GM23338 (cell line): ENCODE measurements around the gene NTMT1. TPM values are rescaled to one million over a fixed set of nuclear protein-coding genes. Genes with fewer than 3 reads are reported as not detected.

Source experiments
- ATAC-seq: fragments of 200-7000 bp; cut with Tn5 transposase; 3 replicates; pipeline ENCODE4 v1.9.1; 2020
- DNase-seq: peaks from one replicate; pipeline ENCODE4 v3.0.0-alpha.2; 2015; ENCODE audit warnings: low spot score
- H2AFZ ChIP-seq: fragments of 200-600 bp; sonication (generic); 2 replicates; pipeline ENCODE4 v1.8.0; 2016; ENCODE audit warnings: antibody characterized with exemption, mild to moderate bottlenecking, moderate library complexity
- H3F3A ChIP-seq: fragments of 200-600 bp; sonication (generic); replicated peaks from 2 replicates; pipeline ENCODE4 v1.8.0; 2017; ENCODE audit warnings: antibody characterized with exemption, mixed run types, low read depth
- H3K27ac ChIP-seq: fragments of 200-600 bp; sonication (generic); 2 replicates; pipeline ENCODE4 v1.6.1; 2016; ENCODE audit warnings: low read depth
- H3K27me3 ChIP-seq: fragments of 200-600 bp; sonication (generic); 2 replicates; pipeline ENCODE4 v1.8.0; 2016; ENCODE audit warnings: mild to moderate bottlenecking, mixed run types, moderate library complexity; ENCODE audit not compliant: insufficient read depth
- H3K36me3 ChIP-seq: fragments of 200-600 bp; sonication (generic); 2 replicates; pipeline ENCODE4 v1.8.0; 2016; ENCODE audit warnings: mild to moderate bottlenecking; ENCODE audit not compliant: insufficient read depth
- H3K4me1 ChIP-seq: fragments of 200-600 bp; sonication (generic); 2 replicates; pipeline ENCODE4 v1.8.0; 2016; ENCODE audit warnings: mild to moderate bottlenecking, moderate library complexity; ENCODE audit not compliant: insufficient read depth
- H3K4me2 ChIP-seq: fragments of 200-600 bp; sonication (generic); 2 replicates; pipeline ENCODE4 v1.7.1; 2017; ENCODE audit warnings: mixed run types
- H3K4me3 ChIP-seq: fragments of 200-600 bp; sonication (generic); 2 replicates; pipeline ENCODE4 v1.6.1; 2016; ENCODE audit warnings: mixed run types
- H3K79me2 ChIP-seq: fragments of 200-600 bp; sonication (generic); replicated peaks from 2 replicates; pipeline ENCODE4 v1.8.0; 2017; ENCODE audit warnings: mild to moderate bottlenecking; ENCODE audit not compliant: insufficient read depth
- H3K9me2 ChIP-seq: fragments of 200-600 bp; sonication (generic); 2 replicates; pipeline ENCODE4 v1.8.0; 2017; ENCODE audit not compliant: insufficient read depth
- H4K20me1 ChIP-seq: fragments of 200-600 bp; sonication (generic); replicated peaks from 2 replicates; pipeline ENCODE4 v1.8.0; 2017; ENCODE audit warnings: mild to moderate bottlenecking; ENCODE audit not compliant: insufficient read depth
- H3K27ac Mint-ChIP-seq: 2 replicates; pipeline ENCODE4 v1.8.0; 2020; ENCODE audit warnings: inconsistent platforms, mild to moderate bottlenecking, moderate library complexity, mixed read lengths
- H3K27me3 Mint-ChIP-seq: 3 replicates; pipeline ENCODE4 v1.8.0; 2022; ENCODE audit warnings: low read depth, mild to moderate bottlenecking, moderate library complexity, mixed read lengths, inconsistent platforms; ENCODE audit not compliant: insufficient read depth, poor library complexity
- H3K36me3 Mint-ChIP-seq: 3 replicates; pipeline ENCODE4 v1.8.0; 2021; ENCODE audit warnings: low read depth, mild to moderate bottlenecking, inconsistent platforms, moderate library complexity, mixed read lengths
- H3K4me1 Mint-ChIP-seq: 3 replicates; pipeline ENCODE4 v1.8.0; 2020; ENCODE audit warnings: mild to moderate bottlenecking, inconsistent platforms, mixed read lengths
- H3K4me3 Mint-ChIP-seq: 3 replicates; pipeline ENCODE4 v1.8.0; 2021; ENCODE audit warnings: moderate library complexity, mild to moderate bottlenecking, inconsistent platforms, mixed read lengths
- H3K9me3 Mint-ChIP-seq: 3 replicates; pipeline ENCODE4 v1.8.0; 2020; ENCODE audit warnings: moderate library complexity, mild to moderate bottlenecking, inconsistent platforms, mixed read lengths
- CREB1 ChIP-seq: fragments of 250-450 bp; sonication (Bioruptor Pico); IDR thresholded peaks from 2 replicates; pipeline ENCODE4 v1.5.0; 2020; ENCODE audit warnings: low read depth, mild to moderate bottlenecking, moderate library complexity
- CTCF ChIP-seq, 2 experiments: fragments of 200-600 bp in 1 of 2; sonication (generic) in 1 of 2; conservative IDR thresholded peaks; 2 replicates each; pipeline versions ENCODE4 v1.5.1 to v1.6.1; 2016 to 2017; ENCODE audit warnings: antibody characterized with exemption in 2 of 2, low read depth in 2 of 2, mild to moderate bottlenecking in 2 of 2, moderate library complexity in 1 of 2
- ETS1 ChIP-seq: IDR thresholded peaks from 2 replicates; pipeline ENCODE4 v1.6.1; 2016; ENCODE audit warnings: antibody characterized with exemption
- EZH2 ChIP-seq: fragments of 200-600 bp; sonication (generic); IDR thresholded peaks from one replicate; pipeline ENCODE4 v1.8.0; 2017; ENCODE audit warnings: antibody characterized with exemption, mild to moderate bottlenecking, low read depth; ENCODE audit not compliant: unreplicated experiment
- POLR2AphosphoS5 ChIP-seq: IDR thresholded peaks from 2 replicates; pipeline ENCODE4 v1.6.1; 2016; ENCODE audit warnings: antibody characterized with exemption, low read depth
- REST ChIP-seq: IDR thresholded peaks from one replicate; pipeline ENCODE4 v1.6.1; 2018; ENCODE audit warnings: antibody characterized with exemption; ENCODE audit not compliant: unreplicated experiment
- ZNF114 ChIP-seq: fragments of 250-450 bp; sonication (Bioruptor Pico); IDR thresholded peaks from 2 replicates; pipeline ENCODE4 v1.5.0; 2020; ENCODE audit warnings: mild to moderate bottlenecking, moderate library complexity
- ZNF462 ChIP-seq: fragments of 250-450 bp; sonication (Bioruptor Pico); IDR thresholded peaks from 2 replicates; pipeline ENCODE4 v1.5.0; 2020; ENCODE audit warnings: mild to moderate bottlenecking, moderate library complexity
- polyA plus RNA-seq: library from polyadenylated mRNA; unstranded; fragments of >200 nt; fragmentation: Nextera tagmentation; extraction: Ambion mirVana; gene quantifications from 2 replicates; pipeline ENCODE4 v1.2.1, GENCODE V29; 2016
- total RNA-seq: library from RNA; depleted of rRNA; stranded (reverse); fragments of >200 nt; shearing (Covaris generic); gene quantifications from 2 replicates; pipeline ENCODE4 v1.2.3, GENCODE V29; 2014

Gene NTMT1
- total and polyA plus RNA-seq, 2 experiments from 2014 or later, result 59.4 to 108 TPM

- Mint-ChIP-seq H3K4me1 (peaks cover 9% of the 10 kb centered on the region), H3K27ac (no peak within 1 kb of the TSS; the same call in 1 of the 2 replicates), H3K9me3 (no peaks in the 10 kb centered on the region; the same call in 2 of the 3 replicates), H3K36me3 (peaks cover 13% of the 10 kb centered on the region), H3K4me3 (peak within 1 kb of the TSS; percentile 83), H3K27me3 (peaks cover 21% of the 10 kb centered on the region)
- H3K9me2 ChIP-seq, result no peaks in the 10 kb centered on the region
- no peaks in the 10 kb centered on the region for H3K36me3 ChIP-seq
- ATAC-seq (peak; percentile 97), DNase-seq (peak; percentile 98)
- peak within 1 kb of the TSS; percentile 99 for H2AFZ ChIP-seq
- H4K20me1 ChIP-seq, result peaks cover 16% of the 10 kb centered on the region
- peak within 1 kb of the TSS; percentile 94 for H3K4me3 ChIP-seq
- TF ChIP-seq ZNF462 (CRISPR knock-in tag) (no peak), ZNF114 (CRISPR knock-in tag) (no peak), ETS1 (peak; percentile 80), POLR2AphosphoS5 (peak; percentile 81), CREB1 (CRISPR knock-in tag) (peak; percentile 77), CTCF (conservative IDR thresholded peaks at IDR 0.05; ENCODE audit: low read depth in 2 of 2) (peak; percentile 74 to 75), REST (no peak), EZH2 (no peak)
- no peaks in the 10 kb centered on the region for H3K27me3 ChIP-seq
- no peak within 1 kb of the TSS for H3K27ac ChIP-seq
- peaks cover 10% of the 10 kb centered on the region for H3K79me2 ChIP-seq
- no peaks in the 10 kb centered on the region for H3F3A ChIP-seq
- no peaks in the 10 kb centered on the region for H3K4me1 ChIP-seq
- H3K4me2 ChIP-seq, result peak within 1 kb of the TSS; percentile 91
These were observed 16.0 kb downstream of the NTMT1 start, which contains the start of gene ASB6 for GRCh38 chr9:129641750-129642585. Gene ASB6 (minus strand): TSS chr9:129642151. CDS start chr9:129641999, 152 bp downstream.
